HG02943 (cell line): Measurements from ENCODE around the gene BMPER.

Experiments used
- ATAC-seq: cut with Tn5 transposase; IDR thresholded peaks from one replicate; pipeline ENCODE4 v1.9.1; 2021; ENCODE audit warnings: mild to moderate bottlenecking, low read depth, moderate library complexity; ENCODE audit not compliant: unreplicated experiment

BMPER gene

DNA sequence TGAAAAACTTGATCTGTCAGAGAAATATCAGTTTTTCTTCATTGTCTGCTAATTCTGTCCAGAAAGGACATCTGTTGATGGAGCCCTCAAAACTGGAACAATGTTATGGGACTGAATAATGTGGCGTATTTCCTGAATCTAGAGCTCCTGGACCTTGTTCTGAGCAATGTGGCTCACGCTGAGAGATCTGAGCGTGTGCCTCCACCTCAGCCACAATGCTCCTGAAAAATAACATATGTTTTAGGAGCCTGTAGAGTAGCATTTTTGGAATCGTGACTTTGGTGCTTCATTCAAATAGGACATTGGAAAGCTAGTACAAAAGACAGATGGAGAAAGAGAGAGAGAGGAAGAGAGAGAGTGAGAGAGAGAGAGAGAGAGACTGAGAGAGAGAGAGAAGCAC lies 110.3 kb downstream of the BMPER start:
- no peak for ATAC-seq

DNA sequence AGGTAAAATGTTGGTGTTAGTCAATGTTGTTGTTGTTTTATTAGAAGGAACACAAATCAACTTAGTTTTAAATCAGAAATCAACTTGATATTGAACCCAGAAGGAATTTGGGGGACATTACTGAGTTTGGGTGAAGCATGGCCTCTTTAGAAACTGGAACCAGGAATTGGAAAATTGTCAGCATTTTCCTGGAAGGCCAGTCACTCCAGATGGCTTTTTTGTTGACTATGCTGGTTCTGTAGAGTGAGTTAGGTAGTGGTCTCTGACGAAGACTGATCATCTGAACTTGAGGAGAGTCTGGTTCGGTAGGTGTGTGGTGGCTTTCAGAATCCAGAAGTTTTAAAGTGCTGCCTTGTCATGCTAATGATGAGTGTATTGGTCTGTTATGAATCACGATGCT lies 111.5 kb downstream of the BMPER start:
- ATAC-seq, result no peak

DNA sequence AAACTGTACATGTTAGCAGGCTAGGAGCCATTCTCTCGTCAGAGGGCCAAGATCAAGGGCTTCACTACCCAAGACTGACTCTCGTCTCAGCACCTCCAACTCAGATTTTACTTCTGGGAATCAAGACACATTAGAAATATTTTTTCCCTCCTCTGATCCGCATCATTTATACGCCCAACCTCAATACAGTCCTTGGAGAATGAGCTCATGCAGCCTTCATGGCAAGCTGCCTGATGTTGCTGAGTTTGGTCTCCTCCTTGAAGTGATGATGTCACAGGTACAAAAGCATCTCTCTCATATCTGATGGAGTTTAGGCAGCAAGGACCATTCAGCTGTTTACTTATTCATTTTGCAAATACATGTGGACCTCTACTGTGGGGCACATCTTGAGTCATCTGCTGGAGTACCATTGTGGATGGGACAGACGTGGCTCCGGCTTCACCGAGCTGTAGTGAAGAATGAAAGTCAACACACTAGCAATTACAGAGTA lies 114.0 kb downstream of the BMPER start:
- no peak for ATAC-seq

DNA sequence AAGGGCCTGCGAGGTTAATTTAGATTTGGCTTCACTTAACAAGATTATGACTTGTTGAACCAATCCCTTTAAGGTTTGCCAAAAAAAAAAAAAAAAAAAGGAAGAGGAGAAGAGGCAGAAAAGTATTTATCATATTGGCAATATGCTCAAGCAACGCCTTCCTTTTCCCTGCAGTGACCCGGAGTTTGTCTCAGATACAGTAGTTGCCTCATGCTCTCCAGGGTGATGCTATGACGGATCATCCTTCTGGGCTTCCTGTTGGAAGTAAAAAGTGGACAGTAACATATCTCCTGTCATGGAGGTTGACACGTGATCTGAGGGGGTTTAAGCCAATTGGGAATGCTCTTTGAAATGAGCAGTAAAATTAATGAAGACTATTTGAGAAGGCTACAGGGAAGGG lies 117.3 kb downstream of the BMPER start:
- no peak for ATAC-seq

DNA sequence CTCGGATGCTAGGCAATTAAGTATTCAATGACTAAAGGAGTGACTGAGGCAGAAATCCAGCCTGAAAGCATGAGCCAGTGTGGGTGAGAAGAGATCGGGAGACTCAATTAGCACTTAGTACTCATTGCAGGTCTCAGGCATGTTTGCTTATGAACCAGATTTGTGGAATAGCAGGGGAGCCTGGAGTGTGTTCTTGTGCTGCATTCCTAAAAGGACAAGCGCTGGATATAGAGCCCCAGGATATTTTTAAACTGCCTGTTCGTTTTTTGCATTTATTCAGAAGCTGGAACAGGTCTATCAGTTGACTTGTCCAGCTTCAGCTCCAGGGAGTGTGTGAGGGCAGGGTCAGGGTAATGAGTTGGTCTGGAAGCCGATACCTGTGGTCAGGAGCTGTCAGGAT lies 120.3 kb downstream of the BMPER start:
- ATAC-seq, result no peak

DNA sequence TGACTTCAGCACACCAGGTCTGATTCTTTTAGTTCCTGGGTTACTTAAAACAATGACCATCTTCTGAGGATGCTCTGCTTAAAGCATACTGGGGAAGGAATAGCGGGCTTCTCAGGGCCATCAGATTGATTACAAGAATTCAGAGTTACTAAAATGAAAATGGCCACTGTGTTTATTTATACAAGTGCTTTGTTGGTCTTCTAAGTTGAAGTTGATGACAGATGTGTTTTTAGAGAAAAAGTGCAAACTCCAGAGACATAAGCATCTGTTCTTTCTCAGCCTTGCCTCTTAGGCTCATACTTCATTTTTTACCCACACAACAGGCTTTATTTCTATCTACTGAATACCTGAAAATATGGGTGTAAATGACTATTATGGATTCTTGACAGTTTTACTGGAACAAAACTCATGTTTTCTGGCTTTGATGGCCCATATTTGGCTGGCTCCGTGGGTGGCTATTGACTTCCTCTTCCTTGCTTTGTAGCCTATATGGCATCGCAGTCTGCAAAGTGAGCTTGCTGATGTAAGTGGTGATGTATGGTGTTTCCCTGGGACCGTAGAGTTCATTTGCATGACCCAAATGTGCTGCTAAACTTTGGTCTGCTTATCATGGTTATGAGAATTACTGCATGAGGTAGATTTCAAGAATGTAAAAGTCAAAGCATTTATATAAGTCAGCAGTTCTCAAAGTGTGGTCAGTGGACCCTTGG lies 121.3 kb downstream of the BMPER start:
- no peak for ATAC-seq

DNA sequence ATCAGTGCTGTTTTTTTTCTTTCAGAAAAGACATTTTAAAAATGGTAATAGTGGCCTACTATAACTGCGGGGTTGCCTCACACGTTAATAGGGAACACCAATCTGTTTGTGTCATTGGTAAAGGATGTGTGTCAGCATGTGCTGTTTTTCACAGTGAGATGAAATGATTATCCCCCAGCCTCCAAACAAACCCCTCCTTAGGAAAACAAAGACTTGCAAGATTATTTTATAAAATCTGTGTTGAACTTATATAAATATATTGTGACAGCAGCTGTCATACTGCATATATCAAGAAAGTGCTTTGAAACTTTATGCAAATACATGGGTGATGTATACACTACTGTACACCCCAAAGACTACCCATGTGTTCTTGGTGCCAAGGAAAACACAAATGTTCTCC lies 125.8 kb downstream of the BMPER start:
- ATAC-seq, result no peak

DNA sequence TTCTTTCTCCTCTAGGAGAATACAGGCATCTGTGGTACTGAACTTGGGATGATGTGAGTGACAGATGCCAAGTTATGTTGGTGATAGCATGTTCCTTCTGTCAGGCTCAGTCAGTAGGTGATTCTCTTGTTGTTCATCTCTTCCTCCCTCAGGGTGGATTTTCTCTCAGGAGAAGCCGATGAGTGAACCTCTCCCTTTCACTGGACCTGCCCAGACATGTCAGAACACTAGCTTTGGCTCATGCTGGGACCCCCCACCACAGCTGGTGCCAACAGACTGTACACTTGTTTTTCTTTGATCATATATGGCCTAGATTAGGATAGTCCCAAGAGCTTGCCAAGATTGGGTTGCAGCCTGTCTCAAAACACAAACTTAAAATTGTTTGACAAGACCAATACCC lies 129.4 kb downstream of the BMPER start:
- no peak for ATAC-seq

DNA sequence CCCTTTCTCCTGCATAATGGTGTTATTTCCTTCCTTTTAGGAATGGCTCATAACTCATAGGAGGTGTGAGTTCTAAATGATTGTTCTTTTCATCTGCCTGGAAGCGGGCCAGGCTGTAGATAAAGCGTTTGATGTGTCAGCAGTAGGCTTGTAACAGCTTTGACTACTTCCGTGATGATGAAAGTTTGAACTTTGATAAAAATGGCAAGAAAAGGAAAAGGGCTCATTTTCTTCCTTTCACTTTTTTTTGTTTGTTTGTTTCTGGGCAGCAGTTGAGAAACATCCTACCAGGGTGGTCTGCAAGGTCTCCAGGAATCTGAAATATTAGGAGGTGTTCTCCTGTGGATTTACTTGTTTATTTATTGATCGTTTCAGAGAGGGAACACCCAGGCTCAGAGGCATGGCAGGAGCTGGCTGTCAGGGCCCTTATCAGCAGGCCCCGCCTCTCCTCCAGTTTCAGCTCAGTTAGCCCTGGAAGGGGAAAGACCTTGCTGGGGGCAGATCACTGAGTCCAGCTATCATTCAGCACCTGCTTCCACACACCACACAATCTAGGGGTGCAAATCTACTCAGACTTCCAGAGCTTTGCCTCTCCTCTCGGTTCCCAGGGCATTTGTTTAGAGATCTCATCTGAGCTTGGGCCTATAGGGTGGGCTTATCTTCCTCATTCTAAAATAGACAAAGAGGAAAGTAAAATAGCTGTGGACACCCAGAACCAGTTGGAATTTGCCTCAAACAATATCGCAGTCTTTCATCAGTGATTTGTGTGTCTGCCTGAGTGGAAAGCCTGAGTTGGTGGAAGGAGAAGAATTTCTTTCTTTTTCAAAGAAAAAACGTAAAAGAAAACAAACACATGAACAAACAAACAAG lies 130.9 kb downstream of the BMPER start:
- no peak for ATAC-seq

DNA sequence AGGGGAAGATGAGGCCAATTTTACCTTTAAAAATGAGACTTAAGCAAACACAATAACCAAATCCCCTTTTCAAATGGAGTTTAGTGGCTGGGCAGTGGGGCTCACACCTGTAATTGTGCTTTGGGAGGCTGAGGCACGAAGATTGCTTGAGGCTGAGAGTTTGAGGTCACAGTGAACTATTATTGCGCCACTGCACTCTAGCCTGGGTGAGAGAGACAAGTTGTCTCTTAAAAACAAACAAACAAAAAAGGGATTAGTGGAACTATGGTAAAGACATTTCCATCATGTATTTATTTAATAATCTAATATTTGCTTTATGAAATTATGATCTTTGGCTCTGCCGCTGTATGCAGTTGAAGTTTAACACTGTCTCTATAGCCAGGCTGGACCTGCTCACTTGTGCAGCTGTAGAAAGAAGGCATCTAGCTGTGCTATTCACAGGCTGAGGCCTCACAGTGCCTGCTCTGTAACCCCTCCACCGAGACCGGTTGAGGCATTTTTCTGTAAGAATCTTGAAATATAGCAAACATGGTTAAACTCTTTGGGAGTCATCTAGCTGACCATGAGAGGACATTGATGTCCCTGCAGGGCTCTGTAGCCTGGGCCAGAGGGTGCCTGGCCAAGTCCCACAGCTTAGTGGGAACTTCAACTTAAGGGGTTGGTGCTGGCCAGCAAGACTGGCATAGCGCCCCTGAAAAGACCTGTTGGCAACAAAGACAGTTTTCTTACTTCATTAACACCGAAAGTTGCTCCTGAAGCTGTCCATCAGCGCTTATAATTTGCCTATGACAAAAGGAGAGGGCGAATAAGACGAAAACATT lies 131.8 kb downstream of the BMPER start:
- no peak for ATAC-seq

DNA sequence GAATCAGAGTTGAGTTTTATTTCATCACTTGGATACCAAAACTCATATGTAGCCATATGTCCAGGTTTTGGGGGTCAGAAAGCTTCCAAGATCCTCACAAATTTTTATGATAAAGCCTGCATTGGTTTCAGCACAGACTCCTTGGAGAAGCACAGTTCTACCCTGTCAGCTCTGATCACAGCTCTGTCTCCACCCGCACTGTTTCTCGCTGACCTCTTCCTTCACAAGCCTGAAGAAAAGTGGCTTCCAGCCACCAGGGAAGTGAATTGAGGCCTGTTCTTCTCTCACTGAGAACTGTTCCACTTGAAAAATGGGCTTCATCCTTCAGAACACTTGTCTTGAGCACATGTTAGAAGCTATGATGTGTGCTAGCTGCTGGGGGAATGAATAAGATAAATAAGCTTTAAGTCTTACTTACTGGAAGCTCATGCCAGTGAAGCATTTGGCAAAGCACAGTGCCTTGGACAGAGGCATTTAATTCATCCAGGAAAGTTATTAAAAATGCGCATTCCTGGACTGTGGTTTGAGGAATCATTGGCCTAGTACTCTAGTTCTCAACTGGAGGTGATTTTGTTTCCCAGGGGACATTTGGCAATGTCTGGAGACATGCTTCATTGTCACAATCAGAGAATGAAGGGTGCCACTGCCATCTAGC lies 133.6 kb downstream of the BMPER start:
- ATAC-seq, result no peak

DNA sequence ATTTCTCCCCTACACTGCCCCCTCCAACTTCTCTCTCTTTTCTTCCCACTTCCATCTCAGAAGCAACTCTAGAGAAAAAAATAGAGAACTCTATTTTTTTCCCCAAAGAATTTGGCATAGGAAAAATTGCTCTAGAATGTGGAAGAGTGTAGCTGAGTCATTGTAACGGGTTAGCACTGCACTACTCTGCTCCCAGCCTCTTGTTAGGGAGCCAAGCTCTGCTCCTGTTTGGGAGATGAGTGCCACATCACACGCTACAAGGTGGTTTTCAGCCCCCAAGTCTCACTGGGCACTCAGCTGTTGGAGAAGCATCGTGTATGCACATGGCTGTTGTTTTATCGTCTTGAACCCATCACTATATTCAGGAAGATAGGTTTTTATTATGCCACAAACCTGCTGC lies 136.4 kb downstream of the BMPER start:
- ATAC-seq, result no peak

DNA sequence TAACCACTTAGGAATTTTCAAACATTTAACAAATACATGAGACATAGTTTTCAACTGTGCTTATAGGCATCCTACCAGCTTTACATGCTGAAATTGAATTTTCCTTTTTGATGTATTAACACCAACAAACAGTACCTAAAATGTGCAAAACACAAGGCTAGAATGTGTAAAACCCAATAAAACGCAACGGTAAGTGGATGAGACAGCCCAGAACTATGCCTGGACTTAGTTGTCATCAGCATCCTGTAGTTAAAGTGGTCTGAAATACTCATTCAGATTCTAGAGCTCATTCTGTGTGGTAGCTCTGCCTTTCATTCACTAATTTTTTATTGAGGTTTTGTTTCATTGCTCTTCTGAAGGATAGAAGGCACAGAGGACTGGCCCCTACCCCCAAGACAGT lies 137.1 kb downstream of the BMPER start:
- ATAC-seq, result no peak

DNA sequence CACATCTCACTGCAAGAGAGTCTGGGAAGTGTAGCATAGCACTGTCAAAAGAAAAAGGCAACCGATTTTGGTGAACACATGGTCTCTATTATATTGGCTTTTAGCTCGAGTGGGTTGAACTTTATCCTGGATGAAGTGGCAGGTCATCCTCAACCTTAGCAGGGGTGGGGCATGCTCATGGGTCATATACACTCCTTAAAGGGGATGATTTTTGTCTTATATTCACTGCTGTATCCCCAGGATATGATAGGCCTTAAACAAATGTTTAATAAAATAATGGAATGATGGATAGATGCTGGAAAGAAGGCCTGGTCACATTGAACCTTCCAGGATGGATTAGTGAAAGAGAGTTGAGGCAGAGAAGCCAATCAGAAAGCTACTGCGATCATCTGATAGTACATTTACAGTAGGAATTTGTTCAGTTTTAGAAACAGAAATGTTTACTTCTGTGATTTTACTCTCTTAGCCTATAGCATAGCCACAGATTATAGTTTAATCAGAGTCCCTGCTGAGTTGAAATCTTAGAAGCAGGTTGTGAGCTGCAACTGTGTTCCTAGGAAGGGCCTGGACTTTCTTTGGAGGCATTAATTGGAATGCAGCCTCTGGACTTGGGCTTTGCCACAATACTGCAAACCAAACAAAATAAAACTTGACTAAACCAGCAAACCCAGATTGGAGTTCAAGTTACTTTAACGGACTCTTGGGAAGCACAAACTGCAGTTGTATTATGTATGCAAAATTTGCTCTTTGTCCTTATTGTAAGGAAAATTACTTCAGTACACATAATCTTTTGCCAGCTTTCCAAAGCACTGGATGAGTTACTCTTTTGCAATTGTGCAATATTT lies 138.3 kb downstream of the BMPER start:
- ATAC-seq, result no peak

DNA sequence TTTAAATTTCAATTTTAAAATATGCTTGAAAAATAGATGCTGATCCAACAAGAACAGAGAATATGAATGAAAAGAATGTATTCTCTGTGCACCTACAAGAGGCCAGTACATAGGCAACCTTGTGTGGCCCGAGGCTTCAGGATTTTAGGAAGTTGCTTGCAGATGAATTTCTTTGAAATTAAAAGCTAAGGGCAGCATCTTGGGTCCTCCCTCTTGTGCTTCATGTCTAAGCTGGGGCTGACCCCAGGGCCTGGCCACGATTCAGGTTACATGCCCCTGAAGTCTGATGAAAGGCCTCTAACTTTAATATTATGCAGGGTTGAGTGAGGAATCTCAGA lies 138.9 kb downstream of the BMPER start:
- ATAC-seq, result no peak

DNA sequence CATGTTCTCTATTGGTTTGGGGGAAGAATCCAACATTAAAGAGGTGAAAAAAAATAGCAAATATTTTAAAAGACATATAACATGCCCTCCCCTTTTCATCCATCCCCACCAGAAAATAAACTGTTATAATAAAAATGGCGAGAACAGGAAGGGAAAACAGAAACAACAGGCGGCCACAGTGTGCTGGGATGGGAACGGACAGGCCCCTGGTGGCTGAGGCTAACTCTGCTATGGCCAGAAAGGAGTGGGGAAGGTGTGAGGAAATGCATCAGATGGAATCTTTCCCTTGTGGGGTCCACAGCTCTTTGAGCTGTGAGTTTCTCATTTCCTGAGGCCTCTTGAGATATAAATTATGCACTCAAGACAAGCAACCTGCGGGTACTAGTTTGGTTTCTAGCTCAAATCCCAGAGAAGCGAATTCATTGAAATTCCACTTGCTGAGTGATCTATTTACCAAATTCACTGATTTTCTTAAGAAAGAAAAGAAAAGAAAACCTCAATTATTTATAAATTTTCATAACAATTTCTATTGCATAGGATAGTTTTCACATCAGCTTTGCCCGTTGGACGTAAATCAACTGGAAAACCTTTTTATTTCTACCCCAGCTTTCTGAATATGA lies 139.5 kb downstream of the BMPER start:
- ATAC-seq, result no peak

DNA sequence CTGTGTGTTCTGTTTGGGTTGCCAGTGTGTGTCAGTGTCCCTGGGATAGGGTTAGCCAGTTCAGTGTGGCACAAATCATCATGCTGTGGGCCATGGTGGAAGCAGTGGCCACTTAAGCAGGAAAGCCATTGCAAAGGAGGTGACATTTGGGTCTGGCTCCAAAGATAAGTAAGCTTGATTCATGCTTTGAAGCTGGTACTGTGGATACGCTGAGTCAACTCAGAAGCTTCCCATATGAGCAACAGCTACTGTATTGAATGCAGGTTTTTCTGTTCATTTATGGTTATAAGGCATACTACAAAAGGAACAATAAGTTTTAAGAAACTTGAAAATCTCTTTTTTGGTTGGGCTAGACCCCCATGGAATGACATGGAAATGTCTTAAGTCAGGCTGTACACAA lies 143.1 kb downstream of the BMPER start:
- ATAC-seq, result no peak

DNA sequence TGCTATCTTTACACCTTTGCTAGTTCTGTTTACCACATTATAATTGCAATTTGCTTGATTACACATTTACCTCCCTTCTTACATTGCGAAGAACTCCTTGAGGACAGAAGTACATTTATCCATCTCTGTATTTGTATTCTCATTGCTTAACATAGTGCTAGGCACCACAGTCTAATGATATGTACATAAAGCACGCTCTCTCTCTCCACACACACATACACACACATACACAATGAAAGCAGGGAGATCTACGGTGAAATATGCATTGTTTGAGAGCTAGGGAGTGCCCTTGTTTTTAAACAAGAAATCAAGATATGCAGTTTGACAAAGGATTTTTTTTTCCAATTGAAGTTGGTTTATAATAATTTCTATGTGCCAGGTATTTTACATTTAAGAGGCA lies 148.7 kb downstream of the BMPER start:
- ATAC-seq, result no peak

DNA sequence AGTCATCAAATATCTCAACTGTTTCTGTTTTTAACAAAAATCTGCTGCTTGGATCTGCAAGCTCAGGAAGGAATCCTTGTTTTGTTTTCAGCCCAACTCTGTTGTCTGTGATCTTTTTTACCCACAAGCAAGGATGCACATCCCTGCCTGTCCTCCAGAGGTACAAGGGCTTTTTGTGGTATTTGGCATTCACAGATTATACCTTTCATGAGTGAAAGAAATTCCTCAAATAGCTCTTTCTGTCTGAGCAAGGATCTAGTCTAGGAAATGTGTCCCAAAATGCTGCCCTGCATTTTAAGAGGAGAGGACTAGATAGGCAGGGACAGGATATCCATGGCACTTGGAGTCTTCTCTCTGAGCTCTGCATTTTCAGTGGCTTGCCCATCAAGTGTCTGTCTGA lies 151.8 kb downstream of the BMPER start:
- ATAC-seq, result no peak
